NCI-H345 (cell line): ENCODE results near the gene EIF4A3.
"Not testable (repeated sequence)": the region's sequence is repeated elsewhere in the genome, so short reads cannot be mapped to it uniquely, and the experiment has no call there.

ENCODE experiments used
- DNase-seq: peaks from one replicate; lab custom pipeline; 2025; lab: John Stamatoyannopoulos, UW

Gene EIF4A3

GRCh38 chr17:80099291-80100034 lies 47.5 kb downstream of the EIF4A3 start:
- DNase-seq = no peak

DNA sequence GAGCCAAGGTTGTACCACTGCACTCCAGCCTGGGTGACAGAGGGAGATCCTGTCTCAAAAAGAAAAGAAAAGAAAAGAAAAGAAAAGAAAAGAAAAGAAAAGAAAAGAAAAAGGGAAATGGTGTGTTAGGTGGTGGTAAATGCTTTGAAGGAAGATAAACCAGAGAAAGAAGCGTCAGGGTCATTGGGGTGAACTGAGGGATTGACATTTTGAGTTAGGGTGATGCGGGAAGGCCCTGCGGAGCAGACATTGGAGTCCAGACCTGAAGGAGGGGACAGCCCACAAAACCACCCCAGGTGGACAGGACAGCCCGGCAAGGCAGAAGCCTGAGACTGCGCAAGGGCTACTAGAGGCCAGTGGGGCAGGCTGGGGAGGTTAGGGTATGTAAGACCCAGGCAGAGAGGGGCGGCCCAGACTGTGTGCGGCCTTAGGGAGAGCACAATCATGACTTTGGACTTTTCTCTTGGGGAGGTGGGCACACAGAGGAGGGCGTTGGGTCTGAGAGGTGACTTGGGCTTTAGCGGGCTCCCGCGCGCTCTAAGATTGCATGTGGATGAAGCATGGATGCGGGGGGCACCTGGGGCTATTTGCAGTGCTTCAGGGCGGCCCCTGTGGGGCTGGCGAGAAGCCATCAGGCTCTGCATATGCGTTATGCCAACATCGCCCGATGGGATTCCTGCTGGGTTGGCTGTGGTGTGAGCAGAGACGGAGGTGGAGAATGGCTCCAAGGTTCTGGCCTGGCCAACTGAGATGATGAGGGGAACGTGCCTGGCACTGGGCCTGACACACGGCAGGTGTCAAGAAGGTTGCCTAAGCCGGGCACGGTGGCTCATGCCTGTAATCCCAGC lies 48.9 kb downstream of the EIF4A3 start:
- no peak for DNase-seq

DNA sequence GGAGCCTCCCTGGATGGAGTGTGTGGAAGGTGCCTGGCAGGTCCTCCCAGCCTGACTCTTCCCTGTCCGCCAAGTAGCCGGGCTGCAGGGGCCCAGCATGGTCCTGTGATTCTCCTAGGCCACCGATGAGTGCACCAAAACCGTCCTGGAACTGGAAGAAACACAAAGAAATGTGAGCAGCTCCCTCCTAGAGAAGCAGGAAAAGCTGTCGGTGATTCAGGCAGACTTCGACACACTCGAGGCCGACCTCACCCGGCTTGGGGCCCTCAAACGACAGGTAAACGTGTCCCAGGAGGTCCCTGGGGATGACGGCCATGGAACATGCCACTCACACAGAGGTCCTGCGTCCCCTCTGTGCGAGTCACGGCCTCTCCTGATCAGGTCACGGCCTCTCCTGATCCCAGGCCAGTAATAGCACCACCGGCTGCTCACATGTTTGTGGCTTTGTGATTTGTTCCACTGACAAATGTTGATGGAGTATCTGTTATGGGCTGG lies 49.8 kb downstream of the EIF4A3 start:
- DNase-seq = no peak

DNA sequence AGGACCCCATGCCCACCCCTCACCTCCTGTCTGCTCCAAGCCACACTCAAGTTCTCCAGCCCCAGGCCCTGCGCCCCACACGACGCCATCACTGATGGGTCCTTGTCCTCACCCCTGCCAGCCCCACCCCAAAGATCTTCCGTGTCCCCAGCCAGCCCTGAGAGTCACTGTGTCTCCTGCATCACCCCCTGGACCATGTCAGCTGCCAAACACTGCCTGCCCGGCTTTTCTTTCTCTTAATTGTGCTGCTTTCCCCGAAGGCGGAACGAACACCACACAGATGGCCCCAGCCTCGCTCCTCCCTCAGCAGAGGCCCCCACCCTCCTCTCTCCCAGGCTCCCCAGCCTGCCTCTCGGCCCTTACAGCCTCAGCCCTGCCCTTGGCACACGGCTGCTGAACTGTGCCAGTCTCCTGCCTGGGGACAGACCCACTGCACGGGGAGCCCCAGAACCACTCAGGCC lies 50.3 kb downstream of the EIF4A3 start:
- no peak for DNase-seq

DNA sequence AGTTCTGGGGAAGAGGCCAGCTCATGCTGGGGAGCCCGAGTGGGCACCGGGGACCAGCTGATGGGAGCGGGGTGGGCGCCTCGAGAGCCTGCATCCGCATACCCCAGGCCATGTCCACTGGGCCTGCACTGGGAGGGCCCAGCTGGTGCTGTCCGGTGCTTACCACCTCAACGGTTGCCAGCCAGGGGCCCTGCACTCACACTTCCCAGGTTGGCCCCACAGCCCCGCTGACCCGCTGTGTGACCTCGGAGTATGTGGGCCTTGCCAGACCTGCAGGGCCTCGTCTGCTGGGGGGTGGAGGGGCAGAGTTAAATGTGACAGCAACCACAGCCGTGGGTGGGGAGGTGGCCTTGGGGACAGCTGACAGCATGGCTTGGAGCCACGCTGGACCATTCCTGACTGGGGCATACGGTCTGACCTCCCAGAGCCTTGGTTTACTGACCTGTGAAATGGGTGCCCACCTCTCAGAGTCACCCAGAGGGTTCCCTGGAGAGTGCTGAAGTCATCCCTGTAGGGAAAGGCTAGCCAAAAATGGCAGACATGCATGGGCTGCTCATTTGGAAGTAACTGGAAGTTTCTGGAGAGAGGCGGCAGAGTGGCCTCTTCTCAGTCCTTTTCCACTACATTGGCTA lies 51.0 kb downstream of the EIF4A3 start:
- DNase-seq = no peak

- DNase-seq = no peak
Measured at GRCh38 chr17:80095038-80095843, 51.7 kb downstream of the EIF4A3 start.

DNA sequence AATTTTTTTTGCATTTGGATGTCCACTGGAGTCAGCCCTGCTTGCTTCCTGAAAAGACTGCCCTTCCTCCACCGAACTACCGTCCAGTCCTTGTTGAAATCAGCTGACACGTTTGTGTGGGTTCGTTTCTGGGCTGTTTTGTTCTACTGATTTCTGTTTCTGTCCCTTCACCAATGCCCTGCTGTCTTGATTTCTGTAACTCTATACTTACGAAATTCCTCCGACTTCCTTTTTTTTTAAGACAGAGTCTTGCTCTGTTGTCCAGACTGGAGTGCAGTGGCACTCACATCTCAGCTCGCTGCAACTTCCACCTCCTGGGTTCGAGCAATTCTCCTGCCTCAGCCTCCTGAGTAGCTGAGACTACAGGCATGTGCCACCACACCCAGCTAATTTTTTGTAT lies 54.0 kb downstream of the EIF4A3 start:
- DNase-seq = no peak

DNA sequence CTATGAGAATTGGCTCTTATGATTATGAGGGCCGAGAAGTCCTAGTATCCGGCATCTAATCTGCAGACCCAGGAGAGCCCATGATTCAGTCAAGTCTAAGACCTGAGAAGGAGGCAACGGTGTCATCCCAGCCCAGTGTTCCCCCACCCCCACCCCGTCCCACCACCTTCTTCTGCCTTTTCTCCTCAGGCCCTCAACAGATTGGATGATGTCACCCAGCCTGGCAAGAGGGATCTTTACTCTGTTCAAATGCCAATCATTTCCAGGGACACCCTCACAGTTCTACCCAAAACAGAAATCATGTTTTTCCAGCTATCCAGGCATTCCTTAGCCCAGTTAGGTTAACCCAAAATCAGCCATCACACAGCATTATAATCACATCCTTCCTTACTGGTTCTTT lies 55.6 kb downstream of the EIF4A3 start:
- DNase-seq = no peak

GRCh38 chr17:80090164-80090563 lies 56.8 kb downstream of the EIF4A3 start:
- DNase-seq = not testable (repeated sequence)

- DNase-seq = no peak
Measured at GRCh38 chr17:80089762-80090161, 57.2 kb downstream of the EIF4A3 start.

- no peak for DNase-seq
Measured at GRCh38 chr17:80087346-80088265, 59.3 kb downstream of the EIF4A3 start.

DNA sequence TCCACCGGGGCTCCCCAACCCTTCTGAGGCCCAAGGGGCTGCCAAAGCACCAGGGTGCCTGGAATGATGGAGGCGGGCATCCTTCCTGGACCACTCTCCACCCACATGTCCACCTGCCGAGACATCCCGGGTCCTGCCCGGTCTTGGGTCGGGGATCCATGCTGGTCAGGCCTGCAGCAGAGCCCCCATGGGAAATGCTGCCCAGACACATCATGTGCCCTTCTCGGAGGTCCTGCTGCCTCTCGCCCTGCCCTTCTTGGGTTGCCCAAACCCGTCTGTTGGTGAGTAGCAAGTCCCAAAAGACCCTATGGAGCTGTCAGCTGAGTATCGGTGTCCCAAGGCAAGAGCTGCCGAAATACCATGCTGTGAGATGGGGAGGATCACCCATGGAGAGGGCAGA lies 60.3 kb downstream of the EIF4A3 start:
- DNase-seq = no peak

DNA sequence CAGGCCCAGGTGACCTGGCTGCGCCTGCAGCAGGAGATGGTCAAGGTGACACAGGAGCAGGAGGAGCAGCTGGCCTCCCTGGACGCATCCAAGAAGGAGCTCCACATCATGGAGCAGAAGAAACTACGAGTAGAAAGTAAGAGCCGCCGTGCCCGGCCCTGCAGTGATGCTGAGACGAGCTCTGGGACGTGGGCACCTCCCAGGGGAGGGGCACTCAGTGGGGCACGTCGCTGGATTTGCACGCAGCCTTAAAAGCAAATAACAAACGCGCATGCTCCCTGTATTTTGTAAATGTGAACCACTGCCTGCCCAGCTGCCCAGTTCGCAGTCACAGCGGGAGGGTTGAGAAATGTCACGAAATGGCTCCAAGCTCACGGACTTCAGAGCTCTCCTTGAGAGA lies 60.8 kb downstream of the EIF4A3 start:
- no peak for DNase-seq

GRCh38 chr17:80084773-80085172 lies 62.2 kb downstream of the EIF4A3 start:
- DNase-seq = no peak
